Neural crest cell (in vitro differentiated cells): ENCODE data around the gene BCDIN3D. TPM values are rescaled to one million over a fixed set of nuclear protein-coding genes. Genes with fewer than 3 reads are reported as not detected.

ENCODE experiments used
- DNase-seq: peaks from one replicate; pipeline ENCODE4 v3.0.0; 2021; ENCODE audit warnings: low read depth, mixed read lengths, low spot score
- H3K27ac Mint-ChIP-seq: one replicate; pipeline ENCODE4 v1.8.0; 2021; ENCODE audit warnings: mild to moderate bottlenecking, mixed read lengths; ENCODE audit not compliant: unreplicated experiment
- H3K27me3 Mint-ChIP-seq: 2 replicates; pipeline ENCODE4 v1.8.0; 2021; ENCODE audit warnings: low read depth, mild to moderate bottlenecking, mixed read lengths
- H3K36me3 Mint-ChIP-seq: 2 replicates; pipeline ENCODE4 v1.8.0; 2021; ENCODE audit warnings: low read depth, mild to moderate bottlenecking, mixed read lengths
- H3K4me1 Mint-ChIP-seq: 2 replicates; pipeline ENCODE4 v1.8.0; 2021; ENCODE audit warnings: mixed read lengths
- H3K4me3 Mint-ChIP-seq: one replicate; pipeline ENCODE4 v1.8.0; 2021; ENCODE audit warnings: mild to moderate bottlenecking, mixed read lengths
- H3K9me3 Mint-ChIP-seq: 2 replicates; pipeline ENCODE4 v1.8.0; 2021; ENCODE audit warnings: mixed read lengths
- CTCF ChIP-seq: fragments of 200-600 bp; sonication (generic); conservative IDR thresholded peaks from 2 replicates; pipeline ENCODE4 v1.5.0; 2021; ENCODE audit warnings: antibody characterized with exemption, mild to moderate bottlenecking
- total RNA-seq: library from RNA; stranded (reverse); gene quantifications from 2 replicates; pipeline ENCODE4 v1.2.1, GENCODE V29; 2021

BCDIN3D gene
- total RNA-seq, 1 donor from 2014 or later: 7.9 TPM

GRCh38 chr12:49798934-49799333, 44.0 kb downstream of the BCDIN3D start:
- Mint-ChIP-seq H3K27ac (no peak overlapping the region), H3K4me1 (no peaks in the 10 kb centered on the region), H3K9me3 (no peaks in the 10 kb centered on the region), H3K27me3 (no peaks in the 10 kb centered on the region), H3K4me3 (no peak overlapping the region), H3K36me3 (peaks cover 8% of the 10 kb centered on the region)
- no peak for TF ChIP-seq CTCF
- DNase-seq: no peak

GRCh38 chr12:49798248-49798647, 44.7 kb downstream of the BCDIN3D start:
- no peaks in the 10 kb centered on the region for H3K9me3 Mint-ChIP-seq
- H3K27me3 Mint-ChIP-seq: no peaks in the 10 kb centered on the region
- H3K4me3 Mint-ChIP-seq: no peak overlapping the region
- no peak for TF ChIP-seq CTCF
- DNase-seq: no peak
- H3K27ac Mint-ChIP-seq: no peak overlapping the region
- H3K4me1 Mint-ChIP-seq: no peaks in the 10 kb centered on the region
- H3K36me3 Mint-ChIP-seq: peaks cover 8% of the 10 kb centered on the region

- Mint-ChIP-seq H3K27ac (no peak overlapping the region), H3K4me1 (no peaks in the 10 kb centered on the region)
These were observed 45.5 kb downstream of the BCDIN3D start for GRCh38 chr12:49797449-49797776.

GRCh38 chr12:49796606-49797448, 46.1 kb downstream of the BCDIN3D start:
- no peak overlapping the region for H3K4me3 Mint-ChIP-seq
- no peak for TF ChIP-seq CTCF
- H3K4me1 Mint-ChIP-seq: no peaks in the 10 kb centered on the region
- H3K27ac Mint-ChIP-seq: no peak overlapping the region
- H3K36me3 Mint-ChIP-seq: peaks cover 6% of the 10 kb centered on the region
- H3K9me3 Mint-ChIP-seq: no peaks in the 10 kb centered on the region
- DNase-seq: no peak
- no peaks in the 10 kb centered on the region for H3K27me3 Mint-ChIP-seq

More at GRCh38 chr12:49797449-49797776, 45.5 kb downstream of the BCDIN3D start:
- no peak for DNase-seq
- H3K36me3 Mint-ChIP-seq: peaks cover 6% of the 10 kb centered on the region
- no peak overlapping the region for H3K4me3 Mint-ChIP-seq
- H3K27me3 Mint-ChIP-seq: no peaks in the 10 kb centered on the region
- no peak for TF ChIP-seq CTCF
- no peaks in the 10 kb centered on the region for H3K9me3 Mint-ChIP-seq

- Mint-ChIP-seq H3K27ac (no peak overlapping the region), H3K9me3 (no peaks in the 10 kb centered on the region), H3K4me3 (no peak overlapping the region), H3K36me3 (peaks cover 6% of the 10 kb centered on the region), H3K4me1 (no peaks in the 10 kb centered on the region), H3K27me3 (no peaks in the 10 kb centered on the region)
- TF ChIP-seq CTCF: no peak
- no peak for DNase-seq
These were observed 46.8 kb downstream of the BCDIN3D start for GRCh38 chr12:49796155-49796554.
